ENCODE measurements around the gene MGP.

MGP gene

GRCh38 chr12:14921218-14921617 is 35.6 kb upstream of the MGP start (continued):
- TF ChIP-seq ZNF558 (tag by site-specific recombination; IDR thresholded peaks at IDR 0.05) (no peak), ZNF155 (tag by site-specific recombination; IDR thresholded peaks at IDR 0.05) (no peak)

DNA sequence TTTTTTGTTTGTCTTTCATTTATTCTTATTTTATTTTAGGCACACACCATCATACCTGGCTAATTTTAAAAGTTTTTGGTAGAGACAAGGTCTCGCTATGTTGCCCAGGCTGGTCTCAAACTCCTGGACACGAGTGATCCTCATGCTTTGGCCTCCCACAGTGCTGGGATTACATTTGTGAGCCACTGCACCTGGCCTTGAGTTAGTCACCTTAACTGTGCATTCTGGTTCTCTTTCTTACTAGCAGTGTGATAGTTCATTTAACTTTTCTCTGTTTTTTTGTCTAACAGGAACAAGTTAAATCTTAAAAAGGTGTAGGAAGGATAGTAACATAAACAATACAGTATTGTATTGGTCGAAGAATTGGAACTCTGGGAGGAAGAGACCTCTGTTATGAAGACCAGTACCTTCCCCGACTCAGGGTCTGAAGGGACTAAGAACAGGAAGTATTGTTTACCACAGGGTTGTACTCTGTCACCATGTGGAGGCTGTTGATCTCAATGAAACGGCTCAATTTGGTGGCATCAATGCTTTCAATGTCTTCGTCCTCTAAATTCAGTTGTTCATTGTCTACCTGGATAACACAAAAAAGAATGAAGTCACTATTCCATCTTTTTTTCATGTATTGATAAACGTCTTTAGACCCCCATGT is 34.9 kb upstream of the MGP start:
- CTCF ChIA-PET, result interaction anchor here (0.6 kb wide), 1 partner anchor 755 kb away, joined by 3 read pairs; no protein-coding TSS in a partner anchor
- TF ChIP-seq ZNF140 (tag by site-specific recombination; IDR thresholded peaks at IDR 0.05), result no peak
- TF ChIP-seq ZEB2 (tag by site-specific recombination; IDR thresholded peaks at IDR 0.05), result no peak
- no peak for TF ChIP-seq ZNF221 (tag by site-specific recombination; IDR thresholded peaks at IDR 0.05; ENCODE audit: borderline replicate concordance)
- no peak for TF ChIP-seq ZNF623 (tag by site-specific recombination; IDR thresholded peaks at IDR 0.05)
- no peak for TF ChIP-seq REPIN1 (tag by site-specific recombination; IDR thresholded peaks at IDR 0.05; ENCODE audit: low read depth)
- no peak for TF ChIP-seq GLIS1 (tag by site-specific recombination; IDR thresholded peaks at IDR 0.05)
- no peak for TF ChIP-seq ZNF792 (tag by site-specific recombination; IDR thresholded peaks at IDR 0.05)
- TF ChIP-seq ZNF555 (tag by site-specific recombination; conservative IDR thresholded peaks at IDR 0.05), result no peak
- TF ChIP-seq ZNF121 (tag by site-specific recombination; IDR thresholded peaks at IDR 0.05), result no peak
- no peaks in the 10 kb centered on the region for H3K4me1 ChIP-seq (ENCODE audit: control insufficient read depth, insufficient read depth, low read length)
- no peak overlapping the region for H3K4me3 ChIP-seq (ENCODE audit: low read depth, low read length)
- H3K27ac ChIP-seq (ENCODE audit: extremely low read depth, low read depth, low read length), result no peak overlapping the region
- POLR2A ChIA-PET, result interaction anchor here (0.5 to 0.6 kb wide), 2 partner anchors 33 to 727 kb away, joined by 3 to 4 read pairs; no protein-coding TSS in a partner anchor
- no peaks in the 10 kb centered on the region for H3K36me3 ChIP-seq (ENCODE audit: control insufficient read depth in 2 of 2, insufficient read depth in 1 of 2, low read length in 2 of 2)
- no peaks in the 10 kb centered on the region for H3K9me3 ChIP-seq (ENCODE audit: control insufficient read depth, insufficient read depth, low read depth, low read length)

GRCh38 chr12:14919455-14919854 is 33.8 kb upstream of the MGP start:
- TF ChIP-seq ZBTB44 (tag by site-specific recombination; IDR thresholded peaks at IDR 0.05) (no peak), ZNF423 (tag by site-specific recombination; IDR thresholded peaks at IDR 0.05) (no peak), ZNF121 (tag by site-specific recombination; IDR thresholded peaks at IDR 0.05) (no peak), PATZ1 (tag by site-specific recombination; IDR thresholded peaks at IDR 0.05) (no peak), ZNF707 (tag by site-specific recombination; IDR thresholded peaks at IDR 0.05) (no peak), KLF7 (tag by site-specific recombination; IDR thresholded peaks at IDR 0.05; ENCODE audit: borderline replicate concordance) (no peak), KLF1 (tag by site-specific recombination; IDR thresholded peaks at IDR 0.05) (no peak), ZNF560 (tag by site-specific recombination; IDR thresholded peaks at IDR 0.05; ENCODE audit: borderline replicate concordance) (no peak), ZNF426 (tag by site-specific recombination; IDR thresholded peaks at IDR 0.05) (no peak), ZSCAN18 (tag by site-specific recombination; IDR thresholded peaks at IDR 0.05) (no peak), ZNF501 (tag by site-specific recombination; IDR thresholded peaks at IDR 0.05) (no peak), ZNF366 (tag by site-specific recombination; conservative IDR thresholded peaks at IDR 0.05) (no peak), TRIM28 (IDR thresholded peaks at IDR 0.05; ENCODE audit: borderline replicate concordance, low read length) (no peak), SP7 (tag by site-specific recombination; IDR thresholded peaks at IDR 0.05) (no peak)
- TF ChIP-seq, protein P1, sequence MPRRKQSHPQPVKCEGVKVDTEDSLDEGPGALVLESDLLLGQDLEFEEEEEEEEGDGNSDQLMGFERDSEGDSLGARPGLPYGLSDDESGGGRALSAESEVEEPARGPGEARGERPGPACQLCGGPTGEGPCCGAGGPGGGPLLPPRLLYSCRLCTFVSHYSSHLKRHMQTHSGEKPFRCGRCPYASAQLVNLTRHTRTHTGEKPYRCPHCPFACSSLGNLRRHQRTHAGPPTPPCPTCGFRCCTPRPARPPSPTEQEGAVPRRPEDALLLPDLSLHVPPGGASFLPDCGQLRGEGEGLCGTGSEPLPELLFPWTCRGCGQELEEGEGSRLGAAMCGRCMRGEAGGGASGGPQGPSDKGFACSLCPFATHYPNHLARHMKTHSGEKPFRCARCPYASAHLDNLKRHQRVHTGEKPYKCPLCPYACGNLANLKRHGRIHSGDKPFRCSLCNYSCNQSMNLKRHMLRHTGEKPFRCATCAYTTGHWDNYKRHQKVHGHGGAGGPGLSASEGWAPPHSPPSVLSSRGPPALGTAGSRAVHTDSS (tag by site-specific recombination; IDR thresholded peaks at IDR 0.05), result no peak
- CTCF ChIA-PET, result no interaction called here
- Histone ChIP-seq H3K27ac (ENCODE audit: extremely low read depth, low read depth, low read length) (no peak overlapping the region), H3K4me3 (ENCODE audit: low read depth, low read length) (no peak overlapping the region), H3K4me1 (ENCODE audit: control insufficient read depth, insufficient read depth, low read length) (no peaks in the 10 kb centered on the region; the same call in 1 of the 2 replicates), H3K36me3 (ENCODE audit: control insufficient read depth in 2 of 2, insufficient read depth in 1 of 2, low read length in 2 of 2) (no peaks in the 10 kb centered on the region), H3K9me3 (ENCODE audit: control insufficient read depth, insufficient read depth, low read depth, low read length) (no peaks in the 10 kb centered on the region)
- POLR2A ChIA-PET, result no interaction called here
